T-helper 1 cell treated with Interleukin-12 subunit alpha and Interleukin-12 subunit beta and Interleukin-4 antibody, amounts not matched to agents 30 μg/mL and 1 μg/mL, for 36 hours (primary cell): Measurements from ENCODE around the gene FAM120A.

Experiments
- H3K27ac Mint-ChIP-seq: one replicate; pipeline ENCODE4 v1.8.0; 2021; ENCODE audit warnings: mild to moderate bottlenecking, mixed read lengths
- H3K27me3 Mint-ChIP-seq: one replicate; pipeline ENCODE4 v1.8.0; 2021; ENCODE audit warnings: low read depth, mixed read lengths
- H3K36me3 Mint-ChIP-seq: one replicate; pipeline ENCODE4 v1.8.0; 2021; ENCODE audit warnings: low read depth, mixed read lengths
- H3K4me1 Mint-ChIP-seq: one replicate; pipeline ENCODE4 v1.8.0; 2021; ENCODE audit warnings: low read depth, mixed read lengths
- H3K4me3 Mint-ChIP-seq: one replicate; pipeline ENCODE4 v1.8.0; 2021; ENCODE audit warnings: mild to moderate bottlenecking, moderate library complexity, mixed read lengths
- H3K9me3 Mint-ChIP-seq: one replicate; pipeline ENCODE4 v1.8.0; 2021; ENCODE audit warnings: mixed read lengths

FAM120A gene

GRCh38 chr9:93475108-93475507, 23.6 kb downstream of the FAM120A start:
- Mint-ChIP-seq H3K27ac (no peak overlapping the region), H3K4me1 (peaks cover 30% of the 10 kb centered on the region), H3K36me3 (peaks cover 36% of the 10 kb centered on the region)

GRCh38 chr9:93475856-93476255, 24.4 kb downstream of the FAM120A start:
- Mint-ChIP-seq H3K36me3 (peaks cover 35% of the 10 kb centered on the region), H3K27ac (no peak overlapping the region)

More at GRCh38 chr9:93475108-93475507, 23.6 kb downstream of the FAM120A start:
- Mint-ChIP-seq H3K9me3 (no peaks in the 10 kb centered on the region), H3K4me3 (no peak overlapping the region), H3K27me3 (no peaks in the 10 kb centered on the region)

GRCh38 chr9:93476924-93477323, 25.4 kb downstream of the FAM120A start:
- Mint-ChIP-seq H3K36me3 (peaks cover 37% of the 10 kb centered on the region), H3K4me3 (no peak overlapping the region), H3K27ac (no peak overlapping the region), H3K4me1 (peaks cover 20% of the 10 kb centered on the region), H3K9me3 (no peaks in the 10 kb centered on the region), H3K27me3 (no peaks in the 10 kb centered on the region)

More at GRCh38 chr9:93475856-93476255, 24.4 kb downstream of the FAM120A start:
- Mint-ChIP-seq H3K4me3 (no peak overlapping the region), H3K27me3 (no peaks in the 10 kb centered on the region), H3K4me1 (peaks cover 25% of the 10 kb centered on the region), H3K9me3 (no peaks in the 10 kb centered on the region)

GRCh38 chr9:93477397-93477796, 25.9 kb downstream of the FAM120A start:
- Mint-ChIP-seq H3K27me3 (no peaks in the 10 kb centered on the region), H3K9me3 (no peaks in the 10 kb centered on the region), H3K4me1 (peaks cover 17% of the 10 kb centered on the region), H3K4me3 (no peak overlapping the region), H3K27ac (peak overlapping the region; percentile 0), H3K36me3 (peaks cover 34% of the 10 kb centered on the region)

GRCh38 chr9:93479726-93480125, 28.2 kb downstream of the FAM120A start:
- no peak overlapping the region for H3K4me3 Mint-ChIP-seq
- no peak overlapping the region for H3K27ac Mint-ChIP-seq
- no peaks in the 10 kb centered on the region for H3K9me3 Mint-ChIP-seq
- H3K27me3 Mint-ChIP-seq: no peaks in the 10 kb centered on the region
- peaks cover 40% of the 10 kb centered on the region for H3K36me3 Mint-ChIP-seq
- peaks cover 17% of the 10 kb centered on the region for H3K4me1 Mint-ChIP-seq

GRCh38 chr9:93480262-93480661, 28.8 kb downstream of the FAM120A start:
- Mint-ChIP-seq H3K4me1 (peaks cover 14% of the 10 kb centered on the region), H3K4me3 (no peak overlapping the region), H3K27me3 (no peaks in the 10 kb centered on the region), H3K36me3 (peaks cover 40% of the 10 kb centered on the region), H3K9me3 (no peaks in the 10 kb centered on the region), H3K27ac (no peak overlapping the region)

- Mint-ChIP-seq H3K4me1 (peaks cover 9% of the 10 kb centered on the region), H3K9me3 (no peaks in the 10 kb centered on the region), H3K27ac (peak overlapping the region; percentile 13), H3K27me3 (no peaks in the 10 kb centered on the region), H3K4me3 (no peak overlapping the region), H3K36me3 (peaks cover 40% of the 10 kb centered on the region)
These were observed 29.3 kb downstream of the FAM120A start for GRCh38 chr9:93480728-93481324.

GRCh38 chr9:93483497-93483896, 32.0 kb downstream of the FAM120A start:
- no peaks in the 10 kb centered on the region for H3K27me3 Mint-ChIP-seq
- no peak overlapping the region for H3K27ac Mint-ChIP-seq

GRCh38 chr9:93486268-93486667, 34.8 kb downstream of the FAM120A start:
- H3K36me3 Mint-ChIP-seq: peaks cover 42% of the 10 kb centered on the region
- H3K9me3 Mint-ChIP-seq: no peaks in the 10 kb centered on the region
- H3K27me3 Mint-ChIP-seq: no peaks in the 10 kb centered on the region
- H3K4me1 Mint-ChIP-seq: peaks cover 13% of the 10 kb centered on the region
- H3K4me3 Mint-ChIP-seq: no peak overlapping the region
- no peak overlapping the region for H3K27ac Mint-ChIP-seq

More at GRCh38 chr9:93483497-93483896, 32.0 kb downstream of the FAM120A start:
- H3K4me1 Mint-ChIP-seq: peaks cover 17% of the 10 kb centered on the region
- H3K9me3 Mint-ChIP-seq: no peaks in the 10 kb centered on the region
- H3K4me3 Mint-ChIP-seq: no peak overlapping the region
- peaks cover 42% of the 10 kb centered on the region for H3K36me3 Mint-ChIP-seq

GRCh38 chr9:93488244-93488643, 36.8 kb downstream of the FAM120A start:
- Mint-ChIP-seq H3K36me3 (peaks cover 37% of the 10 kb centered on the region), H3K4me1 (peaks cover 13% of the 10 kb centered on the region), H3K27me3 (no peaks in the 10 kb centered on the region), H3K4me3 (no peak overlapping the region), H3K9me3 (no peaks in the 10 kb centered on the region), H3K27ac (peak overlapping the region; percentile 12)

- Mint-ChIP-seq H3K27me3 (no peaks in the 10 kb centered on the region), H3K4me3 (no peak overlapping the region), H3K36me3 (peaks cover 28% of the 10 kb centered on the region), H3K4me1 (peaks cover 18% of the 10 kb centered on the region), H3K27ac (no peak overlapping the region), H3K9me3 (no peaks in the 10 kb centered on the region)
These were observed 40.2 kb downstream of the FAM120A start for GRCh38 chr9:93491593-93492232.

- H3K4me1 Mint-ChIP-seq: peaks cover 16% of the 10 kb centered on the region
- H3K9me3 Mint-ChIP-seq: no peaks in the 10 kb centered on the region
- peaks cover 27% of the 10 kb centered on the region for H3K36me3 Mint-ChIP-seq
- no peak overlapping the region for H3K27ac Mint-ChIP-seq
- no peaks in the 10 kb centered on the region for H3K27me3 Mint-ChIP-seq
- H3K4me3 Mint-ChIP-seq: no peak overlapping the region
These were observed 40.8 kb downstream of the FAM120A start for GRCh38 chr9:93492327-93492726.

- Mint-ChIP-seq H3K4me3 (no peak overlapping the region), H3K9me3 (no peaks in the 10 kb centered on the region), H3K27me3 (no peaks in the 10 kb centered on the region), H3K4me1 (peaks cover 8% of the 10 kb centered on the region), H3K36me3 (peaks cover 22% of the 10 kb centered on the region), H3K27ac (no peak overlapping the region)
These were observed 42.5 kb downstream of the FAM120A start for GRCh38 chr9:93493949-93494348.

GRCh38 chr9:93496285-93496684, 44.8 kb downstream of the FAM120A start:
- Mint-ChIP-seq H3K4me3 (no peak overlapping the region), H3K4me1 (peaks cover 21% of the 10 kb centered on the region), H3K27me3 (no peaks in the 10 kb centered on the region), H3K27ac (no peak overlapping the region), H3K9me3 (no peaks in the 10 kb centered on the region), H3K36me3 (peaks cover 28% of the 10 kb centered on the region)

GRCh38 chr9:93500571-93501298, 49.2 kb downstream of the FAM120A start:
- Mint-ChIP-seq H3K4me3 (peak overlapping the region; percentile 84), H3K36me3 (peaks cover 30% of the 10 kb centered on the region), H3K27me3 (no peaks in the 10 kb centered on the region), H3K4me1 (peaks cover 35% of the 10 kb centered on the region), H3K27ac (peak overlapping the region; percentile 81), H3K9me3 (no peaks in the 10 kb centered on the region)
